ENCODE measurements around the gene BRIX1.

DNA sequence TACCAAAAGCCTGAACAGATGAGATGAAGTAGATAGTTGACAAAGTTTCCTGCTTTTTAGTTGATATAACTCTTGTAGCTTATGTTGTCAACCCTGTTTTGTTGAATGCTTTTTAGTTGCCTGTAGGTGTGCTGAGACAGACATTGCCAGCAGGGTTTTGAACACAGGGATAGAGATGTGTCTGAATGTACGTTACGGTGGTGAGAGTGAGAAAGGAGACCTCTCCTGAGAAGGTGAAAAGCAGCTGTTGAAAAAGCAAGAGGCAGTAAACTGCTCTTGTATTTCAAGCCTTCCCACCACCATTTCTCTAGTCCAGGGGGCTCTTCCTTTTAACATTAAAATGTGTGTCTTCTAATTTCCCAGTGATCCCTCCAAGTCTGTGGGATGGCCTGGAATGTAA is 28.5 kb downstream of the BRIX1 start:
- TF ChIP-seq, protein P1, sequence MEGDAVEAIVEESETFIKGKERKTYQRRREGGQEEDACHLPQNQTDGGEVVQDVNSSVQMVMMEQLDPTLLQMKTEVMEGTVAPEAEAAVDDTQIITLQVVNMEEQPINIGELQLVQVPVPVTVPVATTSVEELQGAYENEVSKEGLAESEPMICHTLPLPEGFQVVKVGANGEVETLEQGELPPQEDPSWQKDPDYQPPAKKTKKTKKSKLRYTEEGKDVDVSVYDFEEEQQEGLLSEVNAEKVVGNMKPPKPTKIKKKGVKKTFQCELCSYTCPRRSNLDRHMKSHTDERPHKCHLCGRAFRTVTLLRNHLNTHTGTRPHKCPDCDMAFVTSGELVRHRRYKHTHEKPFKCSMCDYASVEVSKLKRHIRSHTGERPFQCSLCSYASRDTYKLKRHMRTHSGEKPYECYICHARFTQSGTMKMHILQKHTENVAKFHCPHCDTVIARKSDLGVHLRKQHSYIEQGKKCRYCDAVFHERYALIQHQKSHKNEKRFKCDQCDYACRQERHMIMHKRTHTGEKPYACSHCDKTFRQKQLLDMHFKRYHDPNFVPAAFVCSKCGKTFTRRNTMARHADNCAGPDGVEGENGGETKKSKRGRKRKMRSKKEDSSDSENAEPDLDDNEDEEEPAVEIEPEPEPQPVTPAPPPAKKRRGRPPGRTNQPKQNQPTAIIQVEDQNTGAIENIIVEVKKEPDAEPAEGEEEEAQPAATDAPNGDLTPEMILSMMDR (IDR thresholded peaks at IDR 0.05), result no peak
- no peak for TF ChIP-seq POLR2A (IDR thresholded peaks at IDR 0.05)

Measured in body of pancreas (tissue), 4 donors.